Gastrocnemius medialis (tissue), 4 donors: ENCODE data around the gene NCK1. TPM values are rescaled to one million over a fixed set of nuclear protein-coding genes. Genes with fewer than 3 reads are reported as not detected.

Experiments
- ATAC-seq, 2 donors: fragments of 150-250 bp; one replicate each; pipeline ENCODE4 v1.9.1; 2016
- DNase-seq, 2 donors: peaks; one replicate each; pipeline ENCODE4 v3.0.0-alpha.2; 2019
- H3K27ac ChIP-seq, 4 donors: fragments of 200-600 bp; sonication (generic); 1 replicate in 1 of 4; 2 replicates in 3 of 4; pipeline ENCODE4 v1.5.1; 2016 to 2018; ENCODE audit warnings: mild to moderate bottlenecking in 2 of 4, moderate library complexity in 1 of 4
- H3K27me3 ChIP-seq, 3 donors: fragments of 200-600 bp; sonication (generic) in 2 of 3; 1 replicate in 1 of 3; 2 replicates in 2 of 3; pipeline versions ENCODE4 v1.5.1 to v1.6.0; 2016 to 2019; ENCODE audit warnings: mild to moderate bottlenecking in 1 of 3, moderate library complexity in 1 of 3
- H3K36me3 ChIP-seq, 2 donors: fragments of 200-600 bp; sonication (generic) in 1 of 2; one replicate each; pipeline ENCODE4 v1.5.1; 2017 to 2018
- H3K4me1 ChIP-seq, 2 donors: fragments of 200-600 bp; sonication (generic) in 1 of 2; one replicate each; pipeline ENCODE4 v1.5.1; 2016 to 2017; ENCODE audit warnings: mild to moderate bottlenecking in 2 of 2
- H3K4me3 ChIP-seq, 4 donors: fragments of 200-600 bp; sonication (generic) in 3 of 4; 1 replicate in 1 of 4; 2 replicates in 3 of 4; pipeline ENCODE4 v1.5.1; 2016 to 2019; ENCODE audit warnings: mild to moderate bottlenecking in 2 of 4
- H3K9me3 ChIP-seq, 3 donors: fragments of 200-600 bp; sonication (generic) in 2 of 3; 1 replicate in 1 of 3; 2 replicates in 2 of 3; pipeline ENCODE4 v1.5.1; 2016 to 2019
- POLR2A ChIP-seq, 2 donors: fragments of 450-650 bp; IDR thresholded peaks; one replicate each; pipeline ENCODE4 v1.6.1; 2017; ENCODE audit warnings: antibody characterized with exemption in 2 of 2, mild to moderate bottlenecking in 2 of 2, moderate library complexity in 2 of 2
- in situ Hi-C, 4 donors: fragments of 200-750 bp; cut with MboI; loops; one replicate each; pipeline versions ENCODE4 v1.15.0 to v1.8.0; 2017; ENCODE audit warnings: low sequenced_read_pairs in 4 of 4
- intact Hi-C: fragments of 100-400 bp; cut with DNase I; formaldehyde crosslinking; loops from one replicate; pipeline ENCODE4 v1.15.1; 2023; ENCODE audit warnings: low total_unique reads
- total RNA-seq, 4 donors: library from RNA; depleted of rRNA; stranded (reverse); fragments of >200 nt; gene quantifications; one replicate each; pipeline versions ENCODE4 v1.1.0 to v1.2.3, GENCODE V29; 2016
- TF ChIP-seq, protein P1 (sequence below), 5 experiments: fragments of 450-650 bp in 3 of 5; fragments of 200-600 bp in 2 of 5; sonication (generic) in 2 of 5; IDR thresholded peaks in 4 of 5; conservative IDR thresholded peaks in 1 of 5; 1 replicate in 4 of 5; 2 replicates in 1 of 5; pipeline ENCODE4 v1.5.1; 2016 to 2019; ENCODE audit warnings: antibody characterized with exemption in 5 of 5, mild to moderate bottlenecking in 3 of 5, moderate library complexity in 3 of 5

Gene NCK1
- total RNA-seq, 4 donors from 2014 or later = 23.5 to 36.6 (median 27.0) TPM

DNA sequence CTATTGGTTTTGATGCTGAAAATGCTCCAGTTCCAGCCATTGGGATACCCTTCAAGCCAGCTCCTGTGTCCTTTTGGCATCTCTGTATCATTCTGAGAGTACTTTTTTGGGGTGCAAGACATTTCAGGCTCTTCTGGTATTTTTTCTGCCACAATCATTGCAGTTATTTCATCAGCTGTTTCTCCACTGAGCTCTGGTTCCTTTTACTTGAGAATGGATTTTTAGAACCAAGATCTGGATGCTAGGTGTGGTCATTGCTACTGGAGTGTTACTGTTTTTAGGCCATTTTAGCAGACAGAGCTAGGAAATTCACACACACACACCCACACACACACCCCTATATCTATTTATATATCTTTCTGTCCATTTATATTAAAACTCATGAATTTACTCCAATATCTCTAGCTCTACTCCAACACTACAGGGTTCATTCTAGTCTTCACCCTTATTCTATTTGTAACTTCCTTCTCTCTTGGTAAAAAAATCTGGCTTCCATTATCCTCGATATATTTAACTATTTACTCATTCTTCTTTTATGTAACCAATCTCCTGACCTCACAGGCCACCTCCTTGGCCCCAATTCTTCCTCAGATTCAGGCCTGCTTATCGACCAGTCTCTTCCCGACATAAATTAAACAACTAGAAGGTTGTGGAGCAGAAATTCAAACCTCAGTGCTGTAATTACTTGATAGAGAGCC lies 26.0 kb upstream of the NCK1 start:
- Histone ChIP-seq H3K9me3 (no peaks in the 10 kb centered on the region), H3K27me3 (no peaks in the 10 kb centered on the region), H3K4me1 (peaks cover 12 to 28% of the 10 kb centered on the region in 2 donors), H3K27ac (peak overlapping the region in 1 of 4 donors; percentile 1), H3K36me3 (no peaks in the 10 kb centered on the region), H3K4me3 (no peak overlapping the region)
- intact Hi-C loops = no loop called here
- DNase-seq = no peak
- ATAC-seq = no peak
- no peak for TF ChIP-seq POLR2A (IDR thresholded peaks at IDR 0.05)
- TF ChIP-seq, protein P1, sequence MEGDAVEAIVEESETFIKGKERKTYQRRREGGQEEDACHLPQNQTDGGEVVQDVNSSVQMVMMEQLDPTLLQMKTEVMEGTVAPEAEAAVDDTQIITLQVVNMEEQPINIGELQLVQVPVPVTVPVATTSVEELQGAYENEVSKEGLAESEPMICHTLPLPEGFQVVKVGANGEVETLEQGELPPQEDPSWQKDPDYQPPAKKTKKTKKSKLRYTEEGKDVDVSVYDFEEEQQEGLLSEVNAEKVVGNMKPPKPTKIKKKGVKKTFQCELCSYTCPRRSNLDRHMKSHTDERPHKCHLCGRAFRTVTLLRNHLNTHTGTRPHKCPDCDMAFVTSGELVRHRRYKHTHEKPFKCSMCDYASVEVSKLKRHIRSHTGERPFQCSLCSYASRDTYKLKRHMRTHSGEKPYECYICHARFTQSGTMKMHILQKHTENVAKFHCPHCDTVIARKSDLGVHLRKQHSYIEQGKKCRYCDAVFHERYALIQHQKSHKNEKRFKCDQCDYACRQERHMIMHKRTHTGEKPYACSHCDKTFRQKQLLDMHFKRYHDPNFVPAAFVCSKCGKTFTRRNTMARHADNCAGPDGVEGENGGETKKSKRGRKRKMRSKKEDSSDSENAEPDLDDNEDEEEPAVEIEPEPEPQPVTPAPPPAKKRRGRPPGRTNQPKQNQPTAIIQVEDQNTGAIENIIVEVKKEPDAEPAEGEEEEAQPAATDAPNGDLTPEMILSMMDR (IDR thresholded peaks at IDR 0.05 in 4 of 5, conservative IDR thresholded peaks at IDR 0.05 in 1 of 5) = no peak
- in situ Hi-C loops = no loop called here

DNA sequence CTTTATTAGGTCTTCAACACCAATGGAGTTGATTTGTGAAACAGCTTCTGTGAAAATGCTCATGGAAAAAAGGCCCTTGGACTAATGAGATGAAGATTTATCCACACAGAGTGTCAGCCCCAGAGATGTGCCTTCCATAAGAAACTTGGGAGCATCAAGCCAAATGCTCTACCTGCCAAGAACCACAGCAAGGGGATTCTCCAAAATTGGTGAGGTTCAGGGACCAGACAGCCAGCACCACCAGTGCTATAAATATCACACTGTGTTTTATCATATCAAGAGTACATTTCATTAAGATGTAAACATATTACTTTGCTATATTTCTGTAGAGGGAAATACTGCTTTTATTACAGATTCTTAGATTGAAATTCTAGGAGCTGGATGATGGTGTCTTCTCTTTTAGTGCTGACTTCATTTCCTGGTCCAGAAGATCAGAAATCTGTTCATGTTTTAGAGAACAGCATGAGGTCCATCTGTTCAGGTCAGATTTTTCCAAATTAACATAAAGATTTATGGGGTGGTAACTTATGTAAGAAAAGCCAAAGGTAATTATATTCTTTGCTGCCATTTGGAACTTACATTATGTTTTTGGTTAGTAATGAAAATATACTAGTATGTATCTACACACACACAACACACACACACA lies 25.4 kb upstream of the NCK1 start:
- intact Hi-C loops = no loop called here
- DNase-seq (no peak), ATAC-seq (no peak)
- H3K4me3 ChIP-seq = no peak overlapping the region
- in situ Hi-C loops = no loop called here
- no peaks in the 10 kb centered on the region for H3K36me3 ChIP-seq
- H3K27me3 ChIP-seq = no peaks in the 10 kb centered on the region
- peaks cover 12 to 28% of the 10 kb centered on the region in 2 donors for H3K4me1 ChIP-seq
- TF ChIP-seq, protein P1 (IDR thresholded peaks at IDR 0.05 in 4 of 5, conservative IDR thresholded peaks at IDR 0.05 in 1 of 5) = no peak
- TF ChIP-seq POLR2A (IDR thresholded peaks at IDR 0.05) = no peak
- H3K9me3 ChIP-seq = no peaks in the 10 kb centered on the region
- H3K27ac ChIP-seq = no peak overlapping the region

DNA sequence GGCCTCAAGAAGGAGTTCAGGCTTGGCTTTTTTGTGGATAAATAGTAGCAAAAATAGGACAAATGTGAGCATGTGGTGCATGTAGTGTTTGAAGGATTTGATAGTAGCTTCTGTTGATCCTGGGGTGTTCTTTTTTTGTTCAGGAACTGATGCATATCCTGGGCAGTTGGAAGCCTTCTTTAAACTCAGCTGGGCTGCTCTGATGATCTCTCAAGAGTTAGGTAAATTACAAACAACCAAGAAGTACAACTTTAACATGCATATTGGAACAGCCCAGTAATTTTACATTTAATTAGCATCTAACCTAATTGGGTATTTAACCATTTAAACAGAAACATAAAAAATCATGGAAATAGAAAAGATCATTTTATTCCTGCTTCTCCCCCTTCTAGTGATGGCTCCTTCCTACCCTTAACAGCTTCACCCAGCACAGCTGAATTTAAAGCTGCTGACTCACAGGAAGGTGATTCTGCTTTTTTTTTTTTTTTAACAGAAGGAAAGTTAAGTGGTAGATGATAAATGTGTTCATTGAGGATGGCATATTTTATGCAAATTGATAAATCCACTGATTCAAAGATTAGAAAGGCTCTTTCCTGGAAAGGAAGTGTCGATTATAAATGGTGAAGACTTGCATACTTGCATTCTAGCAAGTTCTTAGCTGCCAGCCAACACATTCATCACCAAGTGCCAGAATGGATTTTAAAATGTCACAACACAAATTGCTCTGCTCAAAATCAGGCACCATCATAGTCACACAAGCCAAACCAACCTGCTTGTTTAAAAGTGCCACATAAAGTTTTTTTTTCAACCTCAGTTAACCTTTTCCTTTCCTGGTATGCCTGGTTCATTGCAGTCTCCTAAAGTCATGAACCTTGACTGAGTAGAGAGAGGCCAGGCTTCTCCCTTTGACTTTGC lies 23.1 kb upstream of the NCK1 start:
- Histone ChIP-seq H3K4me3 (no peak overlapping the region), H3K27ac (peak overlapping the region; percentile 15 to 44 (median 26)), H3K4me1 (peaks cover 12 to 28% of the 10 kb centered on the region in 2 donors), H3K9me3 (no peaks in the 10 kb centered on the region), H3K27me3 (no peaks in the 10 kb centered on the region), H3K36me3 (no peaks in the 10 kb centered on the region)
- no peak for TF ChIP-seq POLR2A (IDR thresholded peaks at IDR 0.05)
- in situ Hi-C loops = no loop called here
- intact Hi-C loops = no loop called here
- ATAC-seq (peak; percentile 30 to 36), DNase-seq (no peak)

DNA sequence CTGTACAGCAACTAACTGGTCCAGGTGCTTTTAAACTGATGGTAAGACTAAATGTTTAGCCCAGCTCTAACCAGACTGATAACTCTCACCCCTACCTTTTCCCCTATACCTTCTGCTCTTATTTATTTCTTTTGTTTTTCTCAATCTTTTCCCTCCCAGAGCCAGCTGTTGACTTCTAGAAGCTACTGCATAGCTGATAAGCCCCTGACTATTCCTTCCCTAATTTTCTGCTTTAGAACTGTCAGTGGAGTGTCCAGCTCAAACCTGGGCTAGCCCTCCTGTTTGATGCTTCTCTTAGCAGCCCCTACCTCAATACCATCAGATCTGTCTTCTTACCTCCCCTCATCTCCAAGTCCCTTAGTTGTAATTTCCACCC lies 22.5 kb upstream of the NCK1 start:
- in situ Hi-C loops = no loop called here
- H3K4me1 ChIP-seq = peaks cover 12 to 28% of the 10 kb centered on the region in 2 donors
- peak overlapping the region; percentile 15 to 44 (median 26) for H3K27ac ChIP-seq

More for the DNA sequence above, 22.5 kb upstream of the NCK1 start:
- Histone ChIP-seq H3K4me3 (no peak overlapping the region), H3K9me3 (no peaks in the 10 kb centered on the region), H3K27me3 (no peaks in the 10 kb centered on the region), H3K36me3 (no peaks in the 10 kb centered on the region)
- intact Hi-C loops = no loop called here
- DNase-seq = no peak
- no peak for TF ChIP-seq POLR2A (IDR thresholded peaks at IDR 0.05)
- TF ChIP-seq, protein P1 (IDR thresholded peaks at IDR 0.05 in 4 of 5, conservative IDR thresholded peaks at IDR 0.05 in 1 of 5) = no peak
- ATAC-seq = no peak
